Measurements from ENCODE around the gene PLEKHG4. TPM values are rescaled to one million over a fixed set of nuclear protein-coding genes. Genes with fewer than 3 reads are reported as not detected.
A peak's percentile ranks its signal among the peaks of the same experiment; 100 is the strongest.

Gene PLEKHG4
- total and polyA plus RNA-seq, 9 of the 15 experiments (the other 6 are each of a cell fraction or from before 2014, with no cell fraction given) = 3.7 to 36.8 (median 17.9) TPM

GRCh38 chr16:67311607-67312488 is 32.5 kb downstream of the PLEKHG4 start (continued):
- TF ChIP-seq CUX1 (CRISPR knock-in tag; IDR thresholded peaks at IDR 0.05) = no peak
- TF ChIP-seq BRD4 (IDR thresholded peaks at IDR 0.05) = no peak
- TF ChIP-seq NEUROD1 (IDR thresholded peaks at IDR 0.05; ENCODE audit: borderline replicate concordance, low read depth, low read length, partially characterized antibody) = peak; percentile 26
- TF ChIP-seq DMBX1 (CRISPR knock-in tag; IDR thresholded peaks at IDR 0.05; ENCODE audit: borderline replicate concordance) = no peak
- no peak for TF ChIP-seq CC2D1A (IDR thresholded peaks at IDR 0.05)
- 0 out of 2 replicates have a peak, but pooled peaks have one; percentile 17 for TF ChIP-seq PKNOX1 (IDR thresholded peaks at IDR 0.05)
- TF ChIP-seq E2F6 (IDR thresholded peaks at IDR 0.05; ENCODE audit: borderline replicate concordance in 1 of 2, extremely low read depth in 1 of 2, insufficient read depth in 1 of 2, insufficient read length in 1 of 2, low read depth in 1 of 2, low read length in 1 of 2, poor library complexity in 1 of 2, severe bottlenecking in 1 of 2) = no peak
- TF ChIP-seq ATF2 (CRISPR knock-in tag; IDR thresholded peaks at IDR 0.05) = no peak
- TF ChIP-seq TBL1XR1 (IDR thresholded peaks at IDR 0.05; ENCODE audit: low read length in 2 of 2) = no peak
- no peak for TF ChIP-seq TEAD4 (IDR thresholded peaks at IDR 0.05; ENCODE audit: low read length)
- TF ChIP-seq TEAD4 (CRISPR knock-in tag; IDR thresholded peaks at IDR 0.05; ENCODE audit: borderline replicate concordance) = no peak
- TF ChIP-seq SNIP1 (IDR thresholded peaks at IDR 0.05; ENCODE audit: low read depth) = no peak
- no peak for TF ChIP-seq BACH1 (tag; IDR thresholded peaks at IDR 0.05)
- no peak for TF ChIP-seq ARNT (IDR thresholded peaks at IDR 0.05)
- 0 out of 2 replicates have a peak, but pooled peaks have one; percentile 8 for TF ChIP-seq C11orf30 (IDR thresholded peaks at IDR 0.05; ENCODE audit: low read depth)
- TF ChIP-seq SPI1 (IDR thresholded peaks at IDR 0.05; ENCODE audit: borderline replicate concordance, low read depth, low read length) = no peak
- TF ChIP-seq TBP (optimal IDR thresholded peaks at IDR 0.05; ENCODE audit: low read depth, low read length) = no peak
- TF ChIP-seq YBX1 (IDR thresholded peaks at IDR 0.05) = no peak
- TF ChIP-seq RFX7 (CRISPR knock-in tag; IDR thresholded peaks at IDR 0.05) = no peak
- no peak for TF ChIP-seq HSF4 (CRISPR knock-in tag; IDR thresholded peaks at IDR 0.05; ENCODE audit: borderline replicate concordance)
